ENCODE data around the gene UFM1.

DNA sequence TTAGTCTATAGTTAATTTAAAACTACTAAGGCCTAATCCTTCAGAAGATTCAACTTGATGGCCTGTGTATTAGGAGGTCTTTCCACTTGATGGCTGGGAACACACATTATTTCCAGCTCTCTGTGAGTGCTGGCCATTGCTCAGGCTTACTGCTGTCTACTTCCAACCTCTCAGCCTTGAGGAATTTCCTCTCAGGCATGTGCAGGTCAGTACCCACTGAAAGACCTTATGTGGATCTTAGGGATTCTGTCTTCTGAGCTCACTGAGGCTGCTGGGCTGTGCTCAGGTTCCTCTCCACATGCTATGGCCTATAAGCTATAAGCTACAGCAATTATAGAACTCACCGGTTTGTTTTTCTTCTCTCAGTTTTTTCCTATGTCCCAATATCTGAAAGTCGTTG lies 11.6 kb upstream of the UFM1 start:
- TF ChIP-seq POLR2A (IDR thresholded peaks at IDR 0.05; ENCODE audit: low read depth, low read length) (no peak), MAZ (IDR thresholded peaks at IDR 0.05; ENCODE audit: borderline replicate concordance, low read depth, low read length) (no peak), CEBPB (IDR thresholded peaks at IDR 0.05; ENCODE audit: low read depth, low read length) (no peak)
- TF ChIP-seq, protein P1, sequence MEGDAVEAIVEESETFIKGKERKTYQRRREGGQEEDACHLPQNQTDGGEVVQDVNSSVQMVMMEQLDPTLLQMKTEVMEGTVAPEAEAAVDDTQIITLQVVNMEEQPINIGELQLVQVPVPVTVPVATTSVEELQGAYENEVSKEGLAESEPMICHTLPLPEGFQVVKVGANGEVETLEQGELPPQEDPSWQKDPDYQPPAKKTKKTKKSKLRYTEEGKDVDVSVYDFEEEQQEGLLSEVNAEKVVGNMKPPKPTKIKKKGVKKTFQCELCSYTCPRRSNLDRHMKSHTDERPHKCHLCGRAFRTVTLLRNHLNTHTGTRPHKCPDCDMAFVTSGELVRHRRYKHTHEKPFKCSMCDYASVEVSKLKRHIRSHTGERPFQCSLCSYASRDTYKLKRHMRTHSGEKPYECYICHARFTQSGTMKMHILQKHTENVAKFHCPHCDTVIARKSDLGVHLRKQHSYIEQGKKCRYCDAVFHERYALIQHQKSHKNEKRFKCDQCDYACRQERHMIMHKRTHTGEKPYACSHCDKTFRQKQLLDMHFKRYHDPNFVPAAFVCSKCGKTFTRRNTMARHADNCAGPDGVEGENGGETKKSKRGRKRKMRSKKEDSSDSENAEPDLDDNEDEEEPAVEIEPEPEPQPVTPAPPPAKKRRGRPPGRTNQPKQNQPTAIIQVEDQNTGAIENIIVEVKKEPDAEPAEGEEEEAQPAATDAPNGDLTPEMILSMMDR (conservative IDR thresholded peaks at IDR 0.05; ENCODE audit: low read depth, low read length), result no peak
